Erythroblast (primary cell): ENCODE measurements around the gene PCDH9.

ENCODE experiments used
- GATA1 ChIP-seq: IDR thresholded peaks from 2 replicates; pipeline ENCODE4 v1.6.1; 2011; ENCODE audit warnings: low read depth, mild to moderate bottlenecking, control low read depth, low read length, moderate library complexity
- POLR2A ChIP-seq: IDR thresholded peaks from 2 replicates; pipeline ENCODE4 v1.6.1; 2011; ENCODE audit warnings: mild to moderate bottlenecking, low read length

- TF ChIP-seq POLR2A = no peak
- TF ChIP-seq GATA1 = no peak
Observed at GRCh38 chr13:66703597-66703996, 526.5 kb downstream of the PCDH9 start.
